Fibroblast of the aortic adventitia (primary cell): ENCODE data around the gene ATP11A. TPM values are rescaled to one million over a fixed set of nuclear protein-coding genes. Genes with fewer than 3 reads are reported as not detected.

ENCODE experiments used
- DNase-seq: peaks from one replicate; pipeline ENCODE4 v3.0.0-alpha.2; 2010; ENCODE audit warnings: low read depth
- H3K4me3 ChIP-seq: 2 replicates; pipeline ENCODE4 v1.5.1; 2011; ENCODE audit warnings: low read depth, mild to moderate bottlenecking, control low read depth, low read length, moderate library complexity
- total RNA-seq: library from RNA; depleted of rRNA; stranded (reverse); fragments of >200 nt; gene quantifications from 2 replicates; pipeline ENCODE4 v1.2.3, GENCODE V29; 2012; ENCODE audit warnings: low replicate concordance
- TF ChIP-seq, protein P1 (sequence below): IDR thresholded peaks from 2 replicates; pipeline ENCODE4 v1.5.1; 2011; ENCODE audit warnings: mild to moderate bottlenecking, low read length, control low read depth, inconsistent platforms; ENCODE audit not compliant: insufficient read depth

ATP11A gene
- total RNA-seq, 1 donor: 8.9 TPM

DNA sequence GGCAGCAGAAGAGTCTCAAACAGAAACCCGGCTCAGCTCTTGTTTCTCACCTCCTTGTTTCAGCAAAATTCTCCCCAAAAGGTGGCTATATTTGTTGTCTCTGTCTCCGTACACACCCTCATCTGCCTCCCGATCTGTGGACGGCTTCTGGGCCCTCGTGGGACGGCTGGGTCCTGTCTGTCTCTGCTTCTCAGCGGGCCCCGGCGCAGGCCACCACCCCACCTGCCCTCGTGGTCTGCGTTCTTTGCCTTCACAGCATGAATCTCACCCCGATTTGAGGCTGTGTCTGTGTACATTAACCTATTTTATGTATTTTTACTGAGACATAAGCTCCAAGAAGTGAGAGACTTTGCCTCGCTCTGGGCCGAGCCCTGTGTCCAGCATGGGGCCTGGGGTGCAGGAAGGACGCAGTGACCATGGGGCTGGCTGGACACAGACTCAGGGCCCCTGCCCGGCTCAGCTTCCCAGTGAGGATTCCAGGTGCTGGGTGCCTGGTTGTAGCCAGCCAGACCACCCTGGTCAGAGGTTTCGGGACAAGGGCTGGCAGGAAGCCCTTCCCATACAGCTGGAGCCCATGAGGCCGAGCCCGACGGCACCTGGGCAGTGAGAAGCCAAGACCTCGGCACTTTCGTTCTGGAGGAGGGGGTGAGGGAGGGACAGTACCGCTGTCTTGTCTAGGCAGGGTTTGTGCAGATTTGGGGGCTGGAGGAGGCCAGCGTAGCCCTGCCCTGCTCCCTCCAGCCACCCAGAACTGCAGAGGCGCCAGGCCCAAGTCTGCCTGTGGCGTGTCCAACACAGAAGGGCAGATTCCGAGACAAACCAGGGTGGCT, 200.7 kb downstream of the ATP11A start:
- TF ChIP-seq, protein P1, sequence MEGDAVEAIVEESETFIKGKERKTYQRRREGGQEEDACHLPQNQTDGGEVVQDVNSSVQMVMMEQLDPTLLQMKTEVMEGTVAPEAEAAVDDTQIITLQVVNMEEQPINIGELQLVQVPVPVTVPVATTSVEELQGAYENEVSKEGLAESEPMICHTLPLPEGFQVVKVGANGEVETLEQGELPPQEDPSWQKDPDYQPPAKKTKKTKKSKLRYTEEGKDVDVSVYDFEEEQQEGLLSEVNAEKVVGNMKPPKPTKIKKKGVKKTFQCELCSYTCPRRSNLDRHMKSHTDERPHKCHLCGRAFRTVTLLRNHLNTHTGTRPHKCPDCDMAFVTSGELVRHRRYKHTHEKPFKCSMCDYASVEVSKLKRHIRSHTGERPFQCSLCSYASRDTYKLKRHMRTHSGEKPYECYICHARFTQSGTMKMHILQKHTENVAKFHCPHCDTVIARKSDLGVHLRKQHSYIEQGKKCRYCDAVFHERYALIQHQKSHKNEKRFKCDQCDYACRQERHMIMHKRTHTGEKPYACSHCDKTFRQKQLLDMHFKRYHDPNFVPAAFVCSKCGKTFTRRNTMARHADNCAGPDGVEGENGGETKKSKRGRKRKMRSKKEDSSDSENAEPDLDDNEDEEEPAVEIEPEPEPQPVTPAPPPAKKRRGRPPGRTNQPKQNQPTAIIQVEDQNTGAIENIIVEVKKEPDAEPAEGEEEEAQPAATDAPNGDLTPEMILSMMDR: no peak
- DNase-seq: no peak
- H3K4me3 ChIP-seq: no peak overlapping the region

DNA sequence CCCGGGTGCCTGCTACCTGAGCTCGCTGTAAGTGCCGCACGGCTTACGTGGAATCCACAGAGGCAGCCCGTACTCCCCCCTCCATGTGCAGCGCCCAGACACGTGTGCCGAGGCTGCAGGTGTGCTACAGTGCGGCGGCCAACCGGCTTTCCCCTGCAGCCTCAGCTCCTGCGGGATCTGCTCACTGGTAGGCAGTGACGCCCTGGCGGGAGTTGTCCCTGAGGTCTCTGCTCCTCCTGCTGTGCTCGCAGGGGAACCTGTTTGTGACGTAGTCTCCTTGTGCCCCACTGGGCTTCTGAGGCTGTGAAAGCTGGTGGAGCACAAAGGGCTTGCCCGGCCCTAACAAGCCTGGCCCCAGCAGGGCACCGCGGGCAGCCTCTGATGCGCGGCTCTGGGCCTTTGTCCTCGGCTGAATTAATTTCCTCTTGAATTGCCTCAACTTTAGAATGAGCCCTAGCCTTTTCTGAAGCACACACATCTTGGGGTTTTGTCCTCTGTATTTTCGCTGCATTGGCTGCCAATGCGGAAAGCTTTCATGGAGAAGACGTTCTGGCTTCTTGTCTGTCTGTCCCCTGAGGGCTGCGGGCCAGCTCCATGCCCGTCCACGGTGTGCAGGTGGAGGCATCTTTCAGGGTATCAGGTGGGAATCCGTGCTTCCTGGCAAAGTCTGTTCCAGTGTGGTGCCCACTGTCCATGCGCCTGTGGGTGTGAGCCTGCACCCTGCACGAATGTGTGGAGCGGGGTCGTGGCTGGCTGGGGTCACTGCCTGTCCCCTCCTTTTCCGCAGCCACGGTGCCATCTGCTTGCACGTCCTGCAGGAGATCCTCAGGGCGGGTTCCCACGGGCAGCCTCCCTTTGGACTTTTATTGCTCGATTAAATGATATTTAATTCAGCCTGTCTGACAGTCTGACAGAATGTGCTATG, 201.9 kb downstream of the ATP11A start:
- no peak for DNase-seq
- H3K4me3 ChIP-seq: no peak overlapping the region
- TF ChIP-seq, protein P1: no peak

DNA sequence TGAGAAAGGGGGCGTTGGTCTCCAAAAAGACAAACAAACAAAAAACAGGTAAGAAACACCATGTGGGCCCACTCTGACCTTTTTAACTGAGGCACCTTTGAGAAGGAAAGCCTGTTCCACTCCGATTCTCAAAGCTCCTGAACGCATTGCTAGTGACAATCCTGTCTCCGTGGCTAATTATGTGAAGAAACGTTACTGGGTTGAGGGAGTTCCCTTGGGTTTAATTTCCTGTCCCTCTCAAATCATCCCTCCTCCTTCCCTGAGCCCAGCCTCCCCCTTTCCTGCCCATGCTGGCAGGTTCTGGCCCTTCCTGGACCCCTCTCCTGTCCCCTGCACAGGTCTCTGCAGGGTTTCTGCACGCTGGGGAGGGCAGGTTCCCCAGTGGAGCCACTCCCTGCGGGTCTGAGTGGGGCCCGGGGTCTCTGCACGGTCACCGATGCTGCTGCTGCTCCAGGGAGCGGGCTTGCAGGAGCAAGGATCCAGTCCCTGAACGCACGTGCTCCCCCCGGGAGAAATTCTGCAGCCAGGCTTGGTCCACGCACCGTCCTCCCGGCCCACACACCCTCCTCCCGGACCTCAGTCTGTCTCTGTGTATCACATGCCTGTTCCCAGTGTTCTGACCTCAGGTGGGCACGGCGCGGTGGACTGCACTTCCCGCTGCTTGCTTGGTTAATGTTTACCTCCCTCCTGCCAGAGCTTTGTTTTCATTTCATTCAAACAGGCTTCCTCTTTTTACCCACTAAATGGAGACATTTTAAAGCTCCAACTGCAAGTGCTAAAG, 202.8 kb downstream of the ATP11A start:
- no peak overlapping the region for H3K4me3 ChIP-seq
- TF ChIP-seq, protein P1: no peak
- DNase-seq: no peak

DNA sequence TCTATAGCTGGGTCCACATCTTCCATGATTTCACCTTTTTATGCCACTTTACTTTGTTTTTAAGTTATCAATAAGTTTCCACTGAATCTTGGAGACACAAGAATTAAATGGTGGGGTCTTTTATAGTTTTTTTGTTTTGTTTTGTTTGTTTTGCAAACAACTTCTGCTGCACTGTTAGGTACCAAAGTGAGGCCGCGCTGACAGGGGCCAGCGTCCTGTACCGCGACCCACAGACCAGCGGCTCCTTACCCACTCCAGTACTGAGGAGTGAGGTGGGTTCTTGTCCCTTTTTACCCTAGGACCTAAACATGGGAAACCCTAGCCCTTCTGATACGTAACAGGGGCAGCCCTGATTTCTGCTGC, 203.3 kb downstream of the ATP11A start:
- no peak for DNase-seq
- H3K4me3 ChIP-seq: no peak overlapping the region
- TF ChIP-seq, protein P1: no peak

DNA sequence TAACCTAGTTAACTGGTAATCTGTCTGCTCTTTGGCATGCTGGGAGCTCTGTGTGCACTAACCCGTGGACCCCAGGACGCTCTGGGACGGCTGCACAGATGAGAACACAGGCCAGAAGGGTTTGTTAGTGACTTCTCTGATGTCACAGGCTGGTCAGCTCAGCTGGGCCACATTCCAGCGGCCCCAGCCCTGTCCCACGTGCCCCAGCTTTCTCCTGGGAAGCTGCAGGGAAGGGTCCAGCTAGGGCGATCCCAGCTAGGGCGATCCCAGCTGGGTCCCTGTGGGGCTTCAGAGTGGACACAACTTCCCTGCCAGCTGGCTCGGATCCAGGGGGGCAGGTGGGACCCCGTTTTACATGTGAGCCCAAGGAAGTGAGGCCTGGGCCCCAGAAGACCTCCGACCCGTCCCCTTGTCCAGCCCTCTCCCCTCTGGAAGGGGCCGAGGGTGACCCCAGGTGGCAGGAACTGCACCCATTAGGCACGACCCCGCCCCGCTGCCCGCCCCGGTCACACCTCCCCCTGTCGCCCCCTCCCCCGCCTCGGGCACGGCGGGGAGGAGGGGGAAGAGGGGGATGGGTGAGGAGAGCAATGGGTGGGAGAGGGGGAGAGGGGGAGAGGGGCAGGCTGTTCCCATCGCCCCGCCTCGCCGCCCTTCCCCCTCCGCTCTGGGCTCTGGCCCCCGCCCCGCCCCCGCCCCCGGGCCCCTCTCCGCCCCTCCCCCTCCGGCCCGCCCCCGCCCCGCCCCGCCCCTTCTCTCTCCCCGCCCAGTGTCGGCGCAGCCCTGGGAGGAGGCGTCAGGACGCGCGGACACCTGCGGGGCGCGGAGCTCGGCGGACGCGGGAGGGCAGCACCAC, 204.0 kb downstream of the ATP11A start:
- peak; percentile 6 for DNase-seq
- no peak overlapping the region for H3K4me3 ChIP-seq
- TF ChIP-seq, protein P1: no peak

DNA sequence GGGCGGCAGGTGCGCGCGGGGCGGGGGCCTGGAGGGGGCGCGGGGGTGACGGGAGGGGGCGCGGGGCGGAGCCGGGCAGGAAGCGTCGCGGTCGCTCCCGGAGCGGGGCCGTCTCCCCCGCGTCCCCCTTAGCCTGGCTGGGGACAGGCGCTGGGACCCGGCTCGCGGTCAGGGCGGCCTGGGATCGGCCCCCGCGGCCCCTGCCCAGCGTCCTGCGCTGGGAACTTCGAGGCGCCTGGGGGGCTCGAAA, 204.5 kb downstream of the ATP11A start:
- no peak for DNase-seq
- TF ChIP-seq, protein P1: no peak
- H3K4me3 ChIP-seq: no peak overlapping the region
